ENCODE measurements around the gene PERM1. TPM values are rescaled to one million over a fixed set of nuclear protein-coding genes. Genes with fewer than 3 reads are reported as not detected.

PERM1 gene
- total RNA-seq, 2 donors from 2014 or later, result not detected

- Histone ChIP-seq H3K36me3 (ENCODE audit: control insufficient read depth, insufficient read depth, low read length) (peaks cover 2% of the 10 kb centered on the region), H3K4me3 (ENCODE audit: low read length) (peak overlapping the region; percentile 55), H3K9ac (ENCODE audit: extremely low read depth, low read length, poor library complexity, severe bottlenecking) (peak overlapping the region; percentile 20), H3K27me3 (ENCODE audit: control insufficient read depth, insufficient read depth, low read length, poor library complexity, severe bottlenecking) (peaks cover 13% of the 10 kb centered on the region), H3K4me1 (ENCODE audit: control insufficient read depth, insufficient read depth, low read length) (peaks cover 16% of the 10 kb centered on the region), H3K27ac (ENCODE audit: low read depth, low read length) (no peak overlapping the region), H3K9me3 (ENCODE audit: control insufficient read depth, low read length) (no peaks in the 10 kb centered on the region)
- H3K4me1 Mint-ChIP-seq, result peaks cover 15% of the 10 kb centered on the region
- DNase-seq, result peak; percentile 78
- no peak overlapping the region for H3K27ac Mint-ChIP-seq
- no peak for TF ChIP-seq CTCF (conservative IDR thresholded peaks at IDR 0.05)
- WGBS, 2 experiments (ENCODE audit: insufficient coverage in 1 of 2, insufficient read length in 1 of 2), result 2% methylated on average over 48 of the region's 48 CpGs; no CpG with 5 or more reads in 1 of the 2 experiments
- H3K27me3 Mint-ChIP-seq (ENCODE audit: insufficient read depth), result peaks cover 20% of the 10 kb centered on the region
- no peaks in the 10 kb centered on the region for H3K9me3 Mint-ChIP-seq
- peaks cover 20% of the 10 kb centered on the region for H3K36me3 Mint-ChIP-seq (ENCODE audit: low read depth)
- H3K4me3 Mint-ChIP-seq, result peak overlapping the region; percentile 76
Observed at GRCh38 chr1:942411-942821, 39.5 kb downstream of the PERM1 start.

DNA sequence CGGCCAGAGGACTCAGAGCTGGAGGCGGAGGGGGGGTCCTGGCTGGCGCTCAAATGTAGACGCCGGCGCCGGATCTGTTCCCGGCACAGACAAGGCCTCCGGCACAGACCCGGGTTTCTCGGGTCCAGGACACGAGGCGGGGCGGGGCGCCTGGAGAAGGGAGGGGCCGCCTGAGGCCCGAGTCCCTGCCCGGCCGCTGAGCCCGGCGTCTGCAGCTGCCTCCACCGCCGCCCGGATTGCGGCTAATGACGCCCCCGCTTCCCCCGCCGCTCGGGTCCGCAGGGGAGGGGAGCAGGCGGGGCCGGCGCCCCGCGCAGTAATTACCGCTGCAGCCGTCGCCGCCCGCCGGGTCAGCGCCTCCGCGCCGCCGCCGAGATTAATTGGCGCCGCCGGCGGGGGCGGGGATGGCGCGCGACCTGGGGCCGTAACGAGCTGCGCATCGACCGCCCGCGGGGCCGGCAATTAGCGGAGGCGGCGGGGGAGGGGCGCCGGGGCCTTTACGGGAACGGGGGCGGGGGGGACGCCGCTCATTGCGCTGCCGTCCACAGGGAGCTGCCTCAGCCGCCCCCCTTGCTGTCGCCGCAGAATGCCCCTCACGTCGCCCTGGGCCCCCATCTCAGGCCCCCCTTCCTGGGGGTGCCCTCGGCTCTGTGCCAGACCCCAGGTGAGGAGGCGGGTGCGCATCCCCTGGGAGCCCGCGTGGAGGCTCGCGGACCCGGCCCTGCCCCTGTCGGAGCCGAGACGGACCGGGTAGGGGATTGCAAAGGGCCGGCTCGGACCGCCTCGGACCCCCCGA is 40.1 kb downstream of the PERM1 start:
- H3K4me1 ChIP-seq (ENCODE audit: control insufficient read depth, insufficient read depth, low read length), result peaks cover 16% of the 10 kb centered on the region

DNA sequence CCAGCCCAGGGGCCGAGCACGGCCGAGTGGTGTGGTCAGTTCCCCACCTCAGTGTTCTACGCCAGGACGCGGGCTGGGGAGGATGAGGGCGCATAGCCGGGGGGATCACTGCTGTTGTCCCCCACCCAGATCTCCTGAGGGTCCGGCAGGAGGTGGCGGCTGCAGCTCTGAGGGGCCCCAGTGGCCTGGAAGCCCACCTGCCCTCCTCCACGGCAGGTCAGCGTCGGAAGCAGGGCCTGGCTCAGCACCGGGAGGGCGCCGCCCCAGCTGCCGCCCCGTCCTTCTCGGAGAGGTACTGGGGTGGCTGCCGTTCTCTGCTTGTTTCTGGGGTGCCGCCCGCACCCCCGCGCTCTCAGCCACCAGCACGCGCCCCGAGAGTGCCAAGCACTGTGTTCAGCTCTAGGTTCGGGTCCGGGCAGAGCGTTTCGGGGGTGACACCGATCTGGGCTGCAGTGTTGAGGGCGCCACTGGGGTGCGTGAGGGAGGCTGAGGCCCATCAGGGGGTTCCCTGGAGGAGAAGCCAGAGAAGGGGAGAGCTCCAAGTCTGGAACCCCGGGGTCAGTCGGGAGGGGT is 40.8 kb downstream of the PERM1 start:
- Histone ChIP-seq H3K4me1 (ENCODE audit: control insufficient read depth, insufficient read depth, low read length) (peaks cover 16% of the 10 kb centered on the region), H3K27me3 (ENCODE audit: control insufficient read depth, insufficient read depth, low read length, poor library complexity, severe bottlenecking) (peaks cover 15% of the 10 kb centered on the region), H3K36me3 (ENCODE audit: control insufficient read depth, insufficient read depth, low read length) (no peaks in the 10 kb centered on the region), H3K27ac (ENCODE audit: low read depth, low read length) (peak overlapping the region; percentile 5), H3K9ac (ENCODE audit: extremely low read depth, low read length, poor library complexity, severe bottlenecking) (no peak overlapping the region), H3K4me3 (ENCODE audit: low read length) (peak overlapping the region; percentile 55), H3K9me3 (ENCODE audit: control insufficient read depth, low read length) (no peaks in the 10 kb centered on the region)
- Mint-ChIP-seq H3K36me3 (ENCODE audit: low read depth) (peaks cover 14% of the 10 kb centered on the region), H3K4me1 (peaks cover 15% of the 10 kb centered on the region), H3K4me3 (peak overlapping the region; percentile 76), H3K27ac (peak overlapping the region; percentile 93), H3K27me3 (ENCODE audit: insufficient read depth) (peaks cover 24% of the 10 kb centered on the region), H3K9me3 (no peaks in the 10 kb centered on the region)
- no peak for DNase-seq
- no peak for TF ChIP-seq CTCF (conservative IDR thresholded peaks at IDR 0.05)
- 9 to 12% methylated on average over 24 to 36 of the region's 36 CpGs for WGBS, 2 experiments (ENCODE audit: insufficient coverage in 1 of 2, insufficient read length in 1 of 2)

More for the DNA sequence above, 40.1 kb downstream of the PERM1 start:
- peak overlapping the region; percentile 5 for H3K27ac ChIP-seq (ENCODE audit: low read depth, low read length)
- peak; percentile 91 for DNase-seq
- H3K27ac Mint-ChIP-seq, result peak overlapping the region; percentile 93
- H3K27me3 ChIP-seq (ENCODE audit: control insufficient read depth, insufficient read depth, low read length, poor library complexity, severe bottlenecking), result peaks cover 13% of the 10 kb centered on the region
- H3K9me3 ChIP-seq (ENCODE audit: control insufficient read depth, low read length), result no peaks in the 10 kb centered on the region
- H3K4me3 Mint-ChIP-seq, result peak overlapping the region; percentile 76
- 0 to 2% methylated on average over 10 to 98 of the region's 98 CpGs for WGBS, 2 experiments (ENCODE audit: insufficient coverage in 1 of 2, insufficient read length in 1 of 2)
- H3K4me3 ChIP-seq (ENCODE audit: low read length), result peak overlapping the region; percentile 55
- no peaks in the 10 kb centered on the region for H3K36me3 ChIP-seq (ENCODE audit: control insufficient read depth, insufficient read depth, low read length)
- peaks cover 15% of the 10 kb centered on the region for H3K4me1 Mint-ChIP-seq
- H3K9ac ChIP-seq (ENCODE audit: extremely low read depth, low read length, poor library complexity, severe bottlenecking), result peak overlapping the region; percentile 20
- peaks cover 15% of the 10 kb centered on the region for H3K36me3 Mint-ChIP-seq (ENCODE audit: low read depth)
- no peak for TF ChIP-seq CTCF (conservative IDR thresholded peaks at IDR 0.05)
- no peaks in the 10 kb centered on the region for H3K9me3 Mint-ChIP-seq
- peaks cover 21% of the 10 kb centered on the region for H3K27me3 Mint-ChIP-seq (ENCODE audit: insufficient read depth)
